COR-L47 (cell line): ENCODE data around the gene ARL4A.

Source experiments
- DNase-seq: peaks from one replicate; lab custom pipeline; 2025; lab: John Stamatoyannopoulos, UW

Gene ARL4A

GRCh38 chr7:12701433-12701832, 14.0 kb downstream of the ARL4A start:
- no peak for DNase-seq

DNA sequence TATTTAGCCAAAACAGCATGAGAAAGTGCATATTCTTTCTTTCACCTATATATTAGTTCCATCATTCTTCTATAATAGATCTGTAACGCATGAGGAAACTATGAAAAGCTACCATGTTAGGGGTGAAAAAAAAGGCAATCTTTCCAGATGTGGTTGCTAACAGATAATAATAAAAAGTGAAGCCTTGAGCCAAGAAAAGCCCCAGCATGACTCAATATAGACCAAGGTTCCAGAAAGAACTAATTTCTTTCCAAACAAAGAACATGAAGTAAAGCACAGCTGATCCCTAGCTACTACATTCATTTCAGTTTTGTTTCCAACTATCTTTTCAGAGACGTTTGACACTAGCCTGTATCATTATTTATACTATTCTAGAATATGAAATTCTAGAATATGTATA, 16.4 kb downstream of the ARL4A start:
- DNase-seq: no peak

- no peak for DNase-seq
These were observed 18.4 kb downstream of the ARL4A start for GRCh38 chr7:12705878-12706277.

GRCh38 chr7:12706900-12707536, 19.6 kb downstream of the ARL4A start:
- peak; percentile 44 for DNase-seq

DNA sequence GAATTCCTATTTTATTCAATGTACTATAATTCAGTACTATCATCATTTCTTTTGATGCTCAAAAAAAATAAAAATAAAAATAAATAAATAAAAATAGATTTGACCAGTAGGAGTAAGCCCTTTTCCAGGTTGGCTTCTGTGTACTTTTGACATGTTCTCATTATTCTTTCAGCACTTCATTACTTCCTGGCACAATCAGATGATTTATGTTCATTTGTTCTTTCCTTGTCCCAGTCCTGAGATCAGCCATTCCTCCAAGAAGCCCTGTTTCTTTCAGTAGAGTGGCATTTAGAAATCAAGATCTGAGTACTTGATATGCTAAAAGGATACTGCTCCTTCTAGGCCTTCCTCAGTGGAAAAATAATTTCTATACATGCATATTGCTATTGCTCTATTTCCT, 20.9 kb downstream of the ARL4A start:
- DNase-seq: no peak

DNA sequence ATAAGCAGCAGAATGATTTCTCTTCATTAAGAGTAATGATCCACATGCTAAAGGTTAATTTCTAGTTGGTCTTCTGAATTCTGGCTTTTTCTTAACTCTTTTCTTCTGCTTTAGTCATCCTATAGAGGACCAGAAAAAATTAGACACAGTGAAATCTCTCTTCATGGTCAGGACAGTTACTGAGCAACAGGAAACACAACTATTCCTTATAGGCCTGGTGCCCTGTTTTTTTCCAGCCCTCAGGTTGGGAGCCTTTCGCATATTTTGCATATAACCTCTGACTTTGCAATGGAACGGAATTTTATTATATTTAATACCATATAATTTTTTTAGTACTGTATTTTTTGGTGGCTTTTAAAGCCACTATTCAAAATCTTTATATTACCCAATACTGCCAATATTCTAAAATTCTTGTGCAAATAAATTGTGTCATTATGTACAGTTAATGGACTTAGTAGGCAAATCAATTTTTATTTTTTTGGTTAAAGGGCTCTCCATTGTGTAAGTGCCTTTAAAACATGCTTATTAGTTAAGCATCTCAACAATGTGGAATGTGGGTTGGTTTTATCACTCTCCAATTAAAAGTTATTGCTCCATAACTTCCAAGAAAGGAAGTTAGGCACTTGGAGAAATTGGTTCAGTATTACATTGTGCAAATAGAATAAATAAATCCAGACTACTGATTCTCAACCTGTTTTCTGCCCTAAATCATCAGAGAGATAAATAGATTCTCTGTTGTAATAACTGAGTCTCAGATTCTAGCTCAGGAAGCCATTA, 22.5 kb downstream of the ARL4A start:
- no peak for DNase-seq

- DNase-seq: no peak
These were observed 23.7 kb downstream of the ARL4A start for GRCh38 chr7:12711124-12711523.

DNA sequence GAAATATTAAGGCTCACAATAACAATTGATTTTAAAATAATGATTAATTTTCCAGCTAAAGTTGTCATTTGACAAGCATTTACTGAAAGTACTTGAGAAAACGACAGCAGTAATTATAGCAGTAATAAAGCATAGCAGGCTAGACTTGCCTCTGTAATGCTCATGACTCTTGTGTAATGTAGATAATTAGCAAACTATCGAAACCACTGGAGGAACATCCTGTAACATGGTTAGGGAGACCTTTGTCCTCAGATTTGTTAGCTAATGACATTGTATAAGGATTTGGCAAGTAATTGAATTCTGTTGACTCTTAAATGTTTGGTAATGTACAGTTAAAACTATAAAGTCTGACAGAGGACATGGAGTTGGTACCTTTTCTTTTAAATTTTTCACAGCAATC, 24.8 kb downstream of the ARL4A start:
- no peak for DNase-seq

- DNase-seq: no peak
These were observed 26.4 kb downstream of the ARL4A start for GRCh38 chr7:12713625-12714378.

GRCh38 chr7:12714379-12714737, 26.9 kb downstream of the ARL4A start:
- no peak for DNase-seq

DNA sequence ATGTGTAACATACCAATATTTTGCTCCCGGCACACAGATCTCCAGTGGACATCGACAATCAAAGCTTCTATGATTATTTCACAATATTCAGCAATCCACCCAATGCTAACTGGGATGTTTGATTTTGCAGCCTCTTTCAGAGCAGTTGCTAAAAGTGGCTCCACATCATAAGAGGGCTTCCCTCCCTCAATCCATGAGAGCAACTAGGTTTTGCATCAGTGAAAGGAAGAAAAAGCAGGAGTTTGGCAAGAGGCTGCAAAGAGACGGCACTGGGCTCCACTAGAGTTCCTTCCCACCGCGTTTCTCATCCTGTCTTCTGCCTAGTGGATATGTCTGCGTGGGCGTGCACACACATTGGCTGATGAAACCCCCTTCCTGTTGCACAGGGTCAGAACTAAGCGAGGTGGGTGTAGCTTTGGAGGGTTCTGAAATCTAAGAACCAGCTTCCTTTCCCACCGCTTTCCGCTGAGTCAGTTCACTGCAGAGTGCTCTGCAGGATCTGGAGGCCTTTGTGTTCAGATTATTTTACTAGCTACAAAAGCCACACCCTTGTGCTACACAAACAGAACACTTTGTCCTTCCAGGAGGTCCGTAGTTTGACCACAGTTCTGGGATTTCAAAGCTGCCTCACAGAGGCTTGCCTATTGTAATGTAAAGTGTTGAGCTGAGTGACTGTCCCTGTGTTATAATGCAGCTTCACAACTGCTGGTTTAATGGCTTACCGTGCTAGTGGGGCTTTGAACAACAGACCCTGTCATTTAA, 28.1 kb downstream of the ARL4A start:
- peak; percentile 77 for DNase-seq

DNA sequence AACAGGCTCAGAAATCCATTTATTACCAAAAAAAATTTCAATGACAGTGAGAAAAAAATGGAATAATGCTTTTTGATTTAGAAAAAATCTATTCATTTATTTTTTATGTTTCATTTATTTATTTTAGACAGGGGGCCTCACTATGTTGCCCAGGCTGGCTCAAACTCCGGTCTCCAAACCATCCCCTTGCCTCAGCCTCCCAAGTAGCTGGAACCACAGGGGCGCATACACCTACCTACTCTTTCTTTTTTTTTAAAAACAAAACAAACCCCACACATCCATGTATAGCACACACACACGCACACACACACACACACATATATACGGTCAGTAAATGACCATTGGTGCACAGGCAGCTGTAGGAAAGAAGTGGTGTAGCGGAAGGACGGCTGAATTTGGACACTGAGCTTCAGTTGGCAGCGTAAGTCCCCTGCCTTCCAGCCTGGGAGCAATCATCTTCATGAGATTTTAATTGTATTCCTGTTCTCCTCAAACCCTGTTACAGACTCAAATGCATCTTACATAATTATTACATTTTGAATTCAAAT, 28.8 kb downstream of the ARL4A start:
- no peak for DNase-seq

GRCh38 chr7:12716722-12717121, 29.3 kb downstream of the ARL4A start:
- no peak for DNase-seq

DNA sequence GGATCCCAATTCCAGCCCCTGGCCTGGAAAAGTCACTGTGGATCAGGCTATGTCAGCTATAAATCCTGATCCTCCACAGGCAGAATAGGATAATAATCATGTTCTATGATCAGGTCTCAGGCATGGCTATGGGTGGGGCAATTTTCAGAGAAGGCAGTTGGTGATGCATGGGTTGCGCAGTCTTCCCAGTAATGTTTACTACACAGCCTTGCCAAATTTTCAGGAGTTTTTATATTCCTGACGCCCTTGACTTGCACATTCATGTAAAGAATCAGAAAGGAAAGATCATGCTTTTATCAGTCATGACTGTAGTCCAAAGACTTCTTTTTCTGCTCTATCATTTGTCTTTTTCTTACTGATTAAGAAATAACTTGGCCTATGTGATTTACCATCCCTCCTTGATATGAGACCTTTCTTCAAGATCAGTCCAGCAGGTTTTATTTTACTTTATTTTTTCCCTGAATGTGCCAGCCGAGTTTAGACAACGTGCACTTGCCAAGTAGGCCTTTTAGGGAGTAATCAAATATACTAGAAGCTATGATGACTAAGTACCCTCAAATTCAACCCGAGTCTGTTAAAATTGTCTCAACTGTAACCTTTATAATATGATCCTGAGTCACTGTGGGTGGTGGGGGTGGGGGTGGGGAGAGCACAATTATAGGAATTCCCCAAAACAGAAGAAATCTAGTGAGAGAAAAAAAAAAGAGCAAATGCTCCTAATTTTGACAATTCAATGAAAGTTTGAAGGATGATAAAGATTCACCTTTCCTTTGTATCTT, 31.9 kb downstream of the ARL4A start:
- DNase-seq: no peak

DNA sequence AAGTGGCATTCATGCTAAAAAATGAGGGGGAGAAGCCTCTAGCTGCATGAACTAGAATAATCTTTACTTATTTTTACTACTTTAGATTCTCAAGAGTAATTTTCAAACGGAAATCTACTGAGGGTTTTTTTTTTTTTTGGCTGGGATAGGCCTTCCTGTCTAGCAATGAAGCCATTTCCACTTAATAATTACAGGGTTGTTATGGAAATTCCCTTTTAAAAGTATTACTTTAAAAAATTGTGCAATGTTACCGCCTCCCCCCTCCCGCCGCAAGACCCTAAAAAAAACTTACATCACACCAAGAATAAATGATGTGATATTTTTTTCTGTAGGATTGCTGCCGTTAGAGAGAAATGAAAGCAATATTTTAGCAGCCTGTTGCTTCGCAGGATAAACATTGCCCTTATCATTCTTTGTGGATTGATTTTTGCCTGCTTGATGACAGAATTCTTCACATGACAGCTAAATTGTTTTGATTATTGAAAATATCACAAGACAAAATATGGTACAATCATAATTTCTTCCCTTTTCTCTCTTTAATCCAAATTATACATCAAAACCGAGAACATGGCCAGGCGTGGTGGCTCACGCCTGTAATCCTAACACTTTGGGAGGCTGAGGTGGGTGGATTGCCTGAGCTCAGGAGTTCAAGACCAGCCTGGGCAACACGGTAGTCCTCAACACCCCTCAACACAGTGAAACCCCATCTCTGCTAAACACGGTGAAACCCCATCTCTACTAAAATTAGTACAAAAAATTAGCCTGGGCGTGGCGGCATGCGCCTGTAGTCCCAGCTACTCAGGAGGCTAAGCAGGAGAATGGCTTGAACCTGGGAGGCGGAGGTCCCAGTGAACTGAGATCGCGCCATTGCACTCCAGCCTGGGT, 32.8 kb downstream of the ARL4A start:
- DNase-seq: no peak

DNA sequence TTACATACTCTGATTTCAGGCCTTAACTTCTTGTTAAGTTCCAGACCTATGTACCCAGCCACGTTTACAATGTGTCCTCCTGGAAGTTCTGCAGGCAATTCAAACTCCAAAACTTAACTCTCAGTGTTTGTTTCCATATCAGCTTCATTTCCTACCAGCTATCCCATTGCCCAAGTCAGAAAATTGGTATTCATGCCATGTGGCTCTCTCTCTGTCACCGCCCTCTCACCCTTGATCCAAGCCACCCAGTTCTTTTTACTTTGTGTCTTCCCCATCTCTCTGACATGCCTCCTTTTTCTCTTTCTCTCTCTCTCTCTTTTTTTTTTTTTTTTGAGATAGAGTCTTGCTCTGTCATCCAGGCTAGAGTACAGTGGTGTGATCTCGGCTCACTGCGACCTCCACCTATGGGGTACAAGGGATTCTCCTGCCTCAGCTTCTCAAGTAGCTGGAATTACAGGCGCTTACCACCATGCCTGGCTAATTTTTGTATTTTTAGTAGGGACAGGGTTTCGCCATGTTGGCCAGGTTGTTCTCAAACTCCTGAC, 33.9 kb downstream of the ARL4A start:
- DNase-seq: no peak

DNA sequence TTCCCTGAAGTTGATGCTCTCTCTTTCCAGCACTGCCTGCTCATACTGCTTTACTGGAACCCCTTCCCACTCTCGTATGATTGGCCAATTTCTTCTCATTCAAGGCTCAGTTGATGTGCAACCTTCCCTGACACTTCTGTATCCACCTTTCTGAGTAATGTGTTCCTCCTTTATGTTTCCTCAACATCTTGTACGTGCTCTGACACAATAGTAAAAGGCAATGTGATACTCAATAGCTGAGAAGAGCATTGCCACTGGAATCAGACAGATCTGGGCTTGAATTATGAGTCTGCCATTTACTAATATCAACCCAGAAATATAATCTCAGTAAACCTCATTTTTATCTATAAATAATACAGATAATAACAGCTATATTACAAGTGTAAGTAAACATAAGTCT, 34.7 kb downstream of the ARL4A start:
- DNase-seq: no peak

- no peak for DNase-seq
These were observed 35.5 kb downstream of the ARL4A start for GRCh38 chr7:12722636-12723605.
